ENCODE data around the gene SIK3. TPM values are rescaled to one million over a fixed set of nuclear protein-coding genes. Genes with fewer than 3 reads are reported as not detected.

Gene SIK3
- total RNA-seq, 1 experiment from 2014 or later, result 33.3 TPM

GRCh38 chr11:116890193-116890592, 208.0 kb downstream of the SIK3 start:
- Mint-ChIP-seq H3K9me3 (ENCODE audit: unreplicated experiment) (no peaks in the 10 kb centered on the region), H3K4me3 (ENCODE audit: unreplicated experiment) (no peak overlapping the region), H3K27ac (ENCODE audit: low read depth, unreplicated experiment) (no peak overlapping the region), H3K4me1 (ENCODE audit: insufficient read depth, unreplicated experiment) (no peaks in the 10 kb centered on the region), H3K36me3 (ENCODE audit: insufficient read depth, unreplicated experiment) (peaks cover 42% of the 10 kb centered on the region), H3K27me3 (ENCODE audit: insufficient read depth, unreplicated experiment) (no peaks in the 10 kb centered on the region)
- DNase-seq (ENCODE audit: unreplicated experiment), result no peak
- CTCF ChIA-PET, result interaction anchor here (0.6 to 7.0 kb wide), 4 partner anchors 8 to 1723 kb away, joined by 3 to 45 read pairs (median 10); no protein-coding TSS in a partner anchor
- POLR2A ChIA-PET, result interaction anchor here (0.6 kb wide), 1 partner anchor 209 kb away, joined by 3 read pairs; no protein-coding TSS in a partner anchor
- TF ChIP-seq, protein P1, sequence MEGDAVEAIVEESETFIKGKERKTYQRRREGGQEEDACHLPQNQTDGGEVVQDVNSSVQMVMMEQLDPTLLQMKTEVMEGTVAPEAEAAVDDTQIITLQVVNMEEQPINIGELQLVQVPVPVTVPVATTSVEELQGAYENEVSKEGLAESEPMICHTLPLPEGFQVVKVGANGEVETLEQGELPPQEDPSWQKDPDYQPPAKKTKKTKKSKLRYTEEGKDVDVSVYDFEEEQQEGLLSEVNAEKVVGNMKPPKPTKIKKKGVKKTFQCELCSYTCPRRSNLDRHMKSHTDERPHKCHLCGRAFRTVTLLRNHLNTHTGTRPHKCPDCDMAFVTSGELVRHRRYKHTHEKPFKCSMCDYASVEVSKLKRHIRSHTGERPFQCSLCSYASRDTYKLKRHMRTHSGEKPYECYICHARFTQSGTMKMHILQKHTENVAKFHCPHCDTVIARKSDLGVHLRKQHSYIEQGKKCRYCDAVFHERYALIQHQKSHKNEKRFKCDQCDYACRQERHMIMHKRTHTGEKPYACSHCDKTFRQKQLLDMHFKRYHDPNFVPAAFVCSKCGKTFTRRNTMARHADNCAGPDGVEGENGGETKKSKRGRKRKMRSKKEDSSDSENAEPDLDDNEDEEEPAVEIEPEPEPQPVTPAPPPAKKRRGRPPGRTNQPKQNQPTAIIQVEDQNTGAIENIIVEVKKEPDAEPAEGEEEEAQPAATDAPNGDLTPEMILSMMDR (IDR thresholded peaks at IDR 0.05; ENCODE audit: unreplicated experiment), result no peak
- no TSS peak for BruUV-seq (replicated peaks)
- intact Hi-C loops (cut with micrococcal nuclease), result no loop called here

DNA sequence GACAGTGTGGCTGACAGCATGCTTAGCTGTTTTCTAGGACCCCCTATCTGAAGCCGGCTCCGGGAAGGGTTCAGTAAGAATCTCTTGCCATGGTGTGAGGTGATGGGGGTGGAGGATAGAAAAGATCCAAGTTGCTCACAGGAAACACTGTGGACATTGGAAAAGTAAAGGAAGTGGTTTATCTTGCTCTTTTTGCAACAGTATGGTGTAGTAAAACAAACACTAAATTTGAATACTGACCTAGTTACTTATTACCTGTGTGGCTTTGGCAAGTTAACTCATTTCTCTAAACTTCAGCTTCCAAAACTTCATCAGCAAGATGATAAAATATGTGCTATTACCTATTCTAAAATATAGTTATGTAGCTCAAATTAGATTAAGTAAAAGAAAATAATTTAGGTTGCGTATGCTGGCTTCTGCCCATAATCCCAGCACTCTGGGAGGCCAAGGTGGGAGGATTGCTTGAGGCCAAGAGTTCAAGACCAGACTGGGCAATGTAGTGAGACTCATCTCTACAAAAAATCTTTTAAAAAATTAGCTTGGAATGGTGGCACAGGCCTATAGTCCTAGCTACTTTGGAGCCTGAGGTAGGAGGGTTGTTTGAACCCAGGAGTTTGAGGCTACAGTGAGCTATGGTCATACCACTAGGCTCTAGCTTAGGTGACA, 209.2 kb downstream of the SIK3 start:
- H3K4me3 Mint-ChIP-seq (ENCODE audit: unreplicated experiment), result no peak overlapping the region
- H3K27me3 Mint-ChIP-seq (ENCODE audit: insufficient read depth, unreplicated experiment), result no peaks in the 10 kb centered on the region
- intact Hi-C loops (cut with micrococcal nuclease), result no loop called here
- TF ChIP-seq, protein P1 (IDR thresholded peaks at IDR 0.05; ENCODE audit: unreplicated experiment), result no peak
- POLR2A ChIA-PET, result no interaction called here
- BruUV-seq (replicated peaks), result no TSS peak
- H3K27ac Mint-ChIP-seq (ENCODE audit: low read depth, unreplicated experiment), result no peak overlapping the region
- H3K9me3 Mint-ChIP-seq (ENCODE audit: unreplicated experiment), result no peaks in the 10 kb centered on the region
- peaks cover 44% of the 10 kb centered on the region for H3K36me3 Mint-ChIP-seq (ENCODE audit: insufficient read depth, unreplicated experiment)
- no peak for DNase-seq (ENCODE audit: unreplicated experiment)
- no peaks in the 10 kb centered on the region for H3K4me1 Mint-ChIP-seq (ENCODE audit: insufficient read depth, unreplicated experiment)
- CTCF ChIA-PET, result interaction anchor here (0.9 to 7.0 kb wide), 4 partner anchors 10 to 217 kb away, joined by 3 to 45 read pairs (median 11); no protein-coding TSS in a partner anchor

GRCh38 chr11:116888024-116888423, 210.2 kb downstream of the SIK3 start:
- Mint-ChIP-seq H3K4me3 (ENCODE audit: unreplicated experiment) (no peak overlapping the region), H3K27ac (ENCODE audit: low read depth, unreplicated experiment) (no peak overlapping the region), H3K4me1 (ENCODE audit: insufficient read depth, unreplicated experiment) (no peaks in the 10 kb centered on the region), H3K27me3 (ENCODE audit: insufficient read depth, unreplicated experiment) (no peaks in the 10 kb centered on the region), H3K9me3 (ENCODE audit: unreplicated experiment) (no peaks in the 10 kb centered on the region), H3K36me3 (ENCODE audit: insufficient read depth, unreplicated experiment) (peaks cover 35% of the 10 kb centered on the region)
- POLR2A ChIA-PET, result interaction anchor here (0.6 kb wide), 1 partner anchor 116 kb away, joined by 3 read pairs; no protein-coding TSS in a partner anchor
- BruUV-seq (replicated peaks), result no TSS peak
- TF ChIP-seq, protein P1 (IDR thresholded peaks at IDR 0.05; ENCODE audit: unreplicated experiment), result no peak
- CTCF ChIA-PET, result interaction anchor here (0.6 to 7.0 kb wide), 6 partner anchors 9 to 218 kb away, joined by 3 to 45 read pairs (median 4); no protein-coding TSS in a partner anchor
- no peak for DNase-seq (ENCODE audit: unreplicated experiment)
- intact Hi-C loops (cut with micrococcal nuclease), result no loop called here

GRCh38 chr11:116885951-116886655, 212.1 kb downstream of the SIK3 start:
- BruUV-seq (replicated peaks), result no TSS peak
- Mint-ChIP-seq H3K4me3 (ENCODE audit: unreplicated experiment) (no peak overlapping the region), H3K4me1 (ENCODE audit: insufficient read depth, unreplicated experiment) (no peaks in the 10 kb centered on the region), H3K27ac (ENCODE audit: low read depth, unreplicated experiment) (no peak overlapping the region), H3K36me3 (ENCODE audit: insufficient read depth, unreplicated experiment) (peaks cover 28% of the 10 kb centered on the region), H3K27me3 (ENCODE audit: insufficient read depth, unreplicated experiment) (no peaks in the 10 kb centered on the region), H3K9me3 (ENCODE audit: unreplicated experiment) (no peaks in the 10 kb centered on the region)
- no peak for DNase-seq (ENCODE audit: unreplicated experiment)
- ChIA-PET POLR2A (interaction anchor here (0.8 kb wide), 1 partner anchor 30 kb away, joined by 3 read pairs; no protein-coding TSS in a partner anchor), CTCF (interaction anchor here (0.9 kb wide), 1 partner anchor 220 kb away, joined by 6 read pairs; no protein-coding TSS in a partner anchor)
- TF ChIP-seq, protein P1 (IDR thresholded peaks at IDR 0.05; ENCODE audit: unreplicated experiment), result no peak
- intact Hi-C loops (cut with micrococcal nuclease), result no loop called here
